Measurements from ENCODE around the gene ROBO1.

DNA sequence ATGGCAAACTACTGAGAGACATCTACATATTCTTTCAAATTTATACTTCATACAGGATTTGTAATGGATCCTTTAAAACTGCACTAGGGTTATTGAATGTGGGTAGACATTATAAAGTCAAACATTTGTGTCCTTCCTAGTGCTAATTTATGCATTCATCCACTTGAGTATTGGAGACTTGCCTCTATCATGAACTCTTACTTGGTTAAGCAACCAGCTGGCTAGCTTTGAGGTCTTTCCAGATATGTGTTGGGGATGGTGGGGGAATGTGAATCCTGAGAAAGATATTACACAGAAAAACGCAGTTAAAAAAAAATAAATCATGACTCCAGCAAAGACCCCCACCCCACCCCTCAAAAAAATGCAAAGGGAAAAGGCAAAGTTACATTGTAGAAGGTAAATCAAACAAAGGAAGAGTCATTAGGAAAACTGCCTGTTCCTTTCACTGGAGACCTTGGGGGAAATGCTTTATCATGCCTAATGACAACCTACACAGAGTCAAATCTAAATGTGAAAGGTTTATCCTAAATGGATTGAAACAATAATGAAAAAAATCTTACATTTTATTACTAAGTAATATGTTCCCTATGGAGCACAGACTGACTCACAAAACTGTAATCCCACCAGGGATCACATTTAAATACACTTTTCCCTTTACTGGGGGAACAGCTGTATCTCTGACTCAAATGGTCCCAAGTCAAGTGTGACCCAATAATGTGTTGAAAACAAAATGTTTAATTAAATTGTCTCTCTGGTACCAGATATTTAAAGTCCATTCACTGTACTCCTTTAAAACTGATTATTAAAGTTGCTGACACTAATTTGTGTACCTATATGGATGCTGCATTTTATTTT is 522.3 kb downstream of the ROBO1 start:
- no peak for TF ChIP-seq POLR2A (IDR thresholded peaks at IDR 0.05; ENCODE audit: low read length)
- TF ChIP-seq GATA1 (IDR thresholded peaks at IDR 0.05; ENCODE audit: low read depth, low read length): no peak
